ENCODE data around the gene AP3B1. TPM values are rescaled to one million over a fixed set of nuclear protein-coding genes. Genes with fewer than 3 reads are reported as not detected.
"Not testable (repeated sequence)": the region's sequence is repeated elsewhere in the genome, so short reads cannot be mapped to it uniquely, and the experiment has no call there.

The AP3B1 gene
- total RNA-seq, 2 experiments from 2014 or later = 32.5 to 39.5 TPM

DNA sequence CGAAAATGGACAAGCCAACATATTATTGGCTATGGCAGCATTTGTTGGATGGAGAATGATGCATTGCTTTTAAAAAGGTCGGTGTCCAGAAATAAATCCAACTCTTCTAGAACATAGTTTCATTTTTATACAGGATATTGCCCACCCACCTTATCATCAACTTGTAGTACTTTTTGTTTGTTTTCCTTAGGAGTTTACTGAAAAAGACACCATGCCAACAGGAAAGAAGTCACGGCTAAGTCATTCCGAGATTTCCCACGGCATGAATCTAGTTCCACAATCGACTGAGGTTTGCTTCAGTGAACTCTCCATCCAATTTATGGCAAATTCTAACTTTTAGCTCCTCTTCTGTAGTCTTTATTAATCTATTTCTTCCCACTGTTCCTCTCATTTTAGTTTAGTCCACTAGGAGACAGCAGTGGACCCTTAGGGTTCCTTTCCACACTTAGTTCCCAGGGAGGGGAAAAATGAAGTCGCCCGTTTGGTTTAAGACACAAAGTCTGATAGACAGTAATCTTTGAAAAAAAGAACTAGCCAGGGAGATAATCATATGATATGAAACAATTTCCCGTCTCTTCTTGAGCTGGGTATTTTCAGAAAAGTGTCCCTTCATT is 237.5 kb downstream of the AP3B1 start:
- Histone ChIP-seq H3K4me2 (ENCODE audit: low read length) (no peak overlapping the region), H3K9me3 (ENCODE audit: low read length) (no peaks in the 10 kb centered on the region), H3K4me1 (ENCODE audit: insufficient read depth, low read length, poor library complexity, severe bottlenecking) (no peaks in the 10 kb centered on the region), H3K36me3 (ENCODE audit: insufficient read depth, low read length) (no peaks in the 10 kb centered on the region), H3K27ac (ENCODE audit: low read depth, low read length, poor library complexity, severe bottlenecking) (no peak overlapping the region), H4K20me1 (ENCODE audit: insufficient read depth, low read length) (no peaks in the 10 kb centered on the region), H3K9me2 (ENCODE audit: insufficient read depth, low read length) (no peaks in the 10 kb centered on the region), H3K79me2 (ENCODE audit: insufficient read depth, low read depth, low read length) (no peaks in the 10 kb centered on the region), H2AFZ (ENCODE audit: low read length) (no peak overlapping the region), H3K4me3 (ENCODE audit: low read depth, low read length, poor library complexity, severe bottlenecking) (no peak overlapping the region)
- TF ChIP-seq EZH2phosphoT487 (IDR thresholded peaks at IDR 0.05; ENCODE audit: borderline replicate concordance, low read depth, low read length) = no peak
- TF ChIP-seq, protein P1, sequence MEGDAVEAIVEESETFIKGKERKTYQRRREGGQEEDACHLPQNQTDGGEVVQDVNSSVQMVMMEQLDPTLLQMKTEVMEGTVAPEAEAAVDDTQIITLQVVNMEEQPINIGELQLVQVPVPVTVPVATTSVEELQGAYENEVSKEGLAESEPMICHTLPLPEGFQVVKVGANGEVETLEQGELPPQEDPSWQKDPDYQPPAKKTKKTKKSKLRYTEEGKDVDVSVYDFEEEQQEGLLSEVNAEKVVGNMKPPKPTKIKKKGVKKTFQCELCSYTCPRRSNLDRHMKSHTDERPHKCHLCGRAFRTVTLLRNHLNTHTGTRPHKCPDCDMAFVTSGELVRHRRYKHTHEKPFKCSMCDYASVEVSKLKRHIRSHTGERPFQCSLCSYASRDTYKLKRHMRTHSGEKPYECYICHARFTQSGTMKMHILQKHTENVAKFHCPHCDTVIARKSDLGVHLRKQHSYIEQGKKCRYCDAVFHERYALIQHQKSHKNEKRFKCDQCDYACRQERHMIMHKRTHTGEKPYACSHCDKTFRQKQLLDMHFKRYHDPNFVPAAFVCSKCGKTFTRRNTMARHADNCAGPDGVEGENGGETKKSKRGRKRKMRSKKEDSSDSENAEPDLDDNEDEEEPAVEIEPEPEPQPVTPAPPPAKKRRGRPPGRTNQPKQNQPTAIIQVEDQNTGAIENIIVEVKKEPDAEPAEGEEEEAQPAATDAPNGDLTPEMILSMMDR (conservative IDR thresholded peaks at IDR 0.05; ENCODE audit: low read length) = no peak
- ChIA-PET POLR2A (no interaction called here), CTCF (ENCODE audit: unreplicated experiment) (no interaction called here)
- intact Hi-C loops (cut with micrococcal nuclease; ENCODE audit: unreplicated experiment) = no loop called here
- BruUV-seq (replicated peaks) = no TSS peak
- no peak for DNase-seq (ENCODE audit: low spot score)

DNA sequence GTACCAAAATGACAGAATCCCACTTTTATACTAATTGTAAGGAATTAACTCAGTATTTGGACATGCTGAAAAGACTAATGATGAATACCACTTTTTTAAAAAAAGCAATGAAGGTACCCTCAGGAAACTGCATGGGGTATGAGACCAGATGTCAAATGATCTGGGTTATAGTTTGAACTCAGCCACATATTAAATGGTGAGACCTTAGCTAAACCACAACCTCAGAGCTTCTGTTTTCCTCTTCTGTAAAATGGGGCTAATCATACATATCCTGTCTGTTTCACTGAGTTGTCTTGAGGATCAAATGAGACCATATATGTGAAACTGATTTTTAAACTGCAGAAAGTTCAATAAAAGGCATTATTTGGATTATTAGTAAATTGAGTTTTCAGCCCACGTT is 238.4 kb downstream of the AP3B1 start:
- no peaks in the 10 kb centered on the region for H3K79me2 ChIP-seq (ENCODE audit: insufficient read depth, low read depth, low read length)
- no peaks in the 10 kb centered on the region for H3K4me1 ChIP-seq (ENCODE audit: insufficient read depth, low read length, poor library complexity, severe bottlenecking)
- no TSS peak for BruUV-seq (replicated peaks)
- ChIA-PET CTCF (ENCODE audit: unreplicated experiment) (no interaction called here), POLR2A (no interaction called here)
- TF ChIP-seq, protein P1 (conservative IDR thresholded peaks at IDR 0.05; ENCODE audit: low read length) = no peak
- TF ChIP-seq EZH2phosphoT487 (IDR thresholded peaks at IDR 0.05; ENCODE audit: borderline replicate concordance, low read depth, low read length) = no peak
- no peak overlapping the region for H3K27ac ChIP-seq (ENCODE audit: low read depth, low read length, poor library complexity, severe bottlenecking)
- no peaks in the 10 kb centered on the region for H3K9me3 ChIP-seq (ENCODE audit: low read length)
- intact Hi-C loops (cut with micrococcal nuclease; ENCODE audit: unreplicated experiment) = no loop called here
- no peak overlapping the region for H3K4me3 ChIP-seq (ENCODE audit: low read depth, low read length, poor library complexity, severe bottlenecking)
- H2AFZ ChIP-seq (ENCODE audit: low read length) = no peak overlapping the region
- H4K20me1 ChIP-seq (ENCODE audit: insufficient read depth, low read length) = no peaks in the 10 kb centered on the region
- H3K9me2 ChIP-seq (ENCODE audit: insufficient read depth, low read length) = no peaks in the 10 kb centered on the region
- no peaks in the 10 kb centered on the region for H3K36me3 ChIP-seq (ENCODE audit: insufficient read depth, low read length)
- no peak for DNase-seq (ENCODE audit: low spot score)
- H3K4me2 ChIP-seq (ENCODE audit: low read length) = no peak overlapping the region

DNA sequence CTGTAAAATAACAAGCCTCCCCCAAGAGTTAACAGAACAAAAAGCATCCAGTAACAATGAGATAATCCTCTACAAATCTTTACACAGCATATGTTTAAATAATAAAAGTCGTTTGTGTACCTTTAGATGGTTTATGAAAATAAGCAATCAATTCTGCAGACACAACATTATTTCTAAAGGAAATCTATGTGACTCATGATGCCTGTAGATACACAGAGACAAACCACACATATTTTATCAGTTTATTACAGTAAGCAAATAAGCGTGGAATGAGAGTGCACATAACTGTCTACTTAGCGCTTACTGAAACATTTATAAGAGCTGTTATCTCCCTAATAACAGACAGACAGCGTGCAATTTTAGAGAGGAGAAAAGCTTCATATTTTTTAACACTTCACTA is 243.6 kb downstream of the AP3B1 start:
- Histone ChIP-seq H3K9me2 (ENCODE audit: insufficient read depth, low read length) (no peaks in the 10 kb centered on the region), H3K4me2 (ENCODE audit: low read length) (no peak overlapping the region), H3K27ac (ENCODE audit: low read depth, low read length, poor library complexity, severe bottlenecking) (no peak overlapping the region), H2AFZ (ENCODE audit: low read length) (no peak overlapping the region), H4K20me1 (ENCODE audit: insufficient read depth, low read length) (no peaks in the 10 kb centered on the region), H3K9me3 (ENCODE audit: low read length) (no peaks in the 10 kb centered on the region), H3K36me3 (ENCODE audit: insufficient read depth, low read length) (no peaks in the 10 kb centered on the region), H3K4me3 (ENCODE audit: low read depth, low read length, poor library complexity, severe bottlenecking) (no peak overlapping the region), H3K4me1 (ENCODE audit: insufficient read depth, low read length, poor library complexity, severe bottlenecking) (no peaks in the 10 kb centered on the region), H3K79me2 (ENCODE audit: insufficient read depth, low read depth, low read length) (no peaks in the 10 kb centered on the region)
- no peak for DNase-seq (ENCODE audit: low spot score)
- ChIA-PET CTCF (ENCODE audit: unreplicated experiment) (no interaction called here), POLR2A (interaction anchor here (0.7 kb wide), 1 partner anchor 79 kb away, joined by 3 read pairs; no protein-coding TSS in a partner anchor)
- no TSS peak for BruUV-seq (replicated peaks)
- intact Hi-C loops (cut with micrococcal nuclease; ENCODE audit: unreplicated experiment) = no loop called here
- TF ChIP-seq, protein P1 (conservative IDR thresholded peaks at IDR 0.05; ENCODE audit: low read length) = no peak
- TF ChIP-seq EZH2phosphoT487 (IDR thresholded peaks at IDR 0.05; ENCODE audit: borderline replicate concordance, low read depth, low read length) = no peak

DNA sequence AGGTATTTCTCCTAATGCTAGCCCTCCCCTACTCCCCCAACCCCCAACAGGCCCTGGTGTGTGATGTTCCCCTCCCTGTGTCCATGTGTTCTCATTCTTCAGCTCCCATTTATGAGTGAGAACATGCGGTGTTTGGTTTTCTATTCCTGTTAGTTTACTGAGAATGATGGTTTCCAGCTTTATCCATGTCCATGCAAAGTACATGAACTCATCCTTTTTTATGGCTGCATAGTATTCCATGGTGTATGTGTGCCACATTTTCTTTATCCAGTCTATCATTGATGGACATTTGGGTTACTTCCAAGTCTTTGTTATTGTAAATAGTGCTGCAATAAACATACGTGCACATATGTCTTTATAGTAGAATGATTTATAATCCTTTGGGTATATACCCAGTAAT is 247.7 kb downstream of the AP3B1 start:
- H3K4me3 ChIP-seq (ENCODE audit: low read depth, low read length, poor library complexity, severe bottlenecking); H3K4me2 ChIP-seq (ENCODE audit: low read length); H3K79me2 ChIP-seq (ENCODE audit: insufficient read depth, low read depth, low read length); POLR2A ChIA-PET; BruUV-seq (replicated peaks); H4K20me1 ChIP-seq (ENCODE audit: insufficient read depth, low read length); H2AFZ ChIP-seq (ENCODE audit: low read length); intact Hi-C loops (cut with micrococcal nuclease; ENCODE audit: unreplicated experiment); H3K4me1 ChIP-seq (ENCODE audit: insufficient read depth, low read length, poor library complexity, severe bottlenecking); DNase-seq (ENCODE audit: low spot score); H3K9me3 ChIP-seq (ENCODE audit: low read length); H3K9me2 ChIP-seq (ENCODE audit: insufficient read depth, low read length); H3K27ac ChIP-seq (ENCODE audit: low read depth, low read length, poor library complexity, severe bottlenecking); CTCF ChIA-PET (ENCODE audit: unreplicated experiment); H3K36me3 ChIP-seq (ENCODE audit: insufficient read depth, low read length): not testable (repeated sequence)

Measured in OCI-LY7 (cell line).